A204.1 (cell line): ENCODE measurements around the gene TMEM19.

Experiments
- FAIRE-seq: peaks from 2 replicates; lab custom pipeline; 2012; peaks lifted over from hg19 to GRCh38; lab: Jason Lieb, UNC

Gene TMEM19

DNA sequence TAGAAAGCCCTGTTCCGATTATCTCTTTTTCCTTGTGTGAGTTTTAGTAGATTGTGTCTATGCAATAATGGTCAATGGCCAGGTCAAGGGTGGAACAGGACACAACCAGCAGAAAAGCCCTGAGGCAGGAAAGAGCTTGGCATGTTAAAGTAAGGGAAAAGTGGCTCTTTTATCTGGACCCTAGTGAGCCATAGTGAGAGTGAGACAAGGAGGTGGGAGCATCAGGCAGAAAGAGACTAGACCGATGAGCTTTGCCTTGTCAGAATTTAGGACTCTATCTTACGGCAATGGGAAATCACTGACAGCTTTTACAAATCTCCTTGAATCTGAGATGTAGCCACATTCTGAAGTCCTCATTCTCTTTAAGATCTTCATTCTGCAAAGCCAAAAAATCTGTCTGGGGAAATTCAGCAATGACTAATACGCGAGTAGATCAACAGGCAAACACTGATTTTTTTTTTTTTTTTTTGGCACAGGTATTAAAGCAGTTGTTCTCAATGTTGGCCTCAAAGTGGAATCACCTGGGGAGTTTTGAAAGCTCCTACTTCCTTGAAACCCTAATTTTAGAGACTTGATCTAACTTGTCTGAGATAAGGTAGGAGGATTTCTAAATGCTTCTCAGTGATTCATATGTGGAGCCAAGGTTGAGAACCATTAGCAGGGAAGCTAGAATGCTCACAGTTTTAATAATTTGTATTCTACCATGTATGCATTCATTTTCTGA is 33.9 kb downstream of the TMEM19 start:
- no peak for FAIRE-seq

- no peak for FAIRE-seq
Observed at GRCh38 chr12:71721783-71722505, 36.1 kb downstream of the TMEM19 start.

DNA sequence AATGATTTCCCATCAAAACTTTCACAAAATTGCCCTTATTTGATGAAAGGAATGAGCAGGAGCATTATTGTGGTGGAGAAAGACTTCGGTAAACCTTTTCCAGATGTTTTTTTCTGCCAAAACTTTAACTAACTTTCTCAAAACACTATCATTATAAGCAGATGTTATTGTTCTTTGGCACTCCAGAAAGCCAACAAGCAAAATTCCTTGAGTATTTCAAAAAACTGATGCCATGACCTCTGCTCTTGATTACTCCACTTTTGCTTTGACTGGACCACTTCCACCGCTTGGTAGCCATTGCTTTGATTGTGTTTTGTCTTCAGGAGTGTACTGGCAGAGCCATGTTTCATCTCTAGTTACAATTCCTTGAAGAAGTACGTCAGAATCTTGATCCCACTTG is 39.1 kb downstream of the TMEM19 start:
- FAIRE-seq = no peak

GRCh38 chr12:71726548-71726947 is 40.7 kb downstream of the TMEM19 start:
- FAIRE-seq = no peak

DNA sequence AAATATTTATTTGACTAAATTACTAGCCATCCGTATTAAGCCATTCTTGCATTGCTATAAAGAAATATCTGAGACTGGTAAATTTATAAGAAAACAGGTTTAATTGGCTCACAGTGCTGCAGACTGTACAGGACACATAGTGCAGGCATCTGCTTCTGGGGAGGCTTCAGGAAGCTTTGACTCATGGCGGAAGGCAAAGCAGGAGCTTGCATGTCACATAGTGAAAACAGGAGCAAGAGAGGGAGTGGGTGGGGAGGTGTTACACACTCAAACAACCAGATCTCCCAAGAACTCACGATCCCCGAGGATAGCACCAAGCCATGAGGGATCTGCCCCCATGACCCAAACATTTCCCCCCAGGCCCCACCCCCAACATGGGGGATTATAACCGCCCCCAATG is 42.1 kb downstream of the TMEM19 start:
- no peak for FAIRE-seq

DNA sequence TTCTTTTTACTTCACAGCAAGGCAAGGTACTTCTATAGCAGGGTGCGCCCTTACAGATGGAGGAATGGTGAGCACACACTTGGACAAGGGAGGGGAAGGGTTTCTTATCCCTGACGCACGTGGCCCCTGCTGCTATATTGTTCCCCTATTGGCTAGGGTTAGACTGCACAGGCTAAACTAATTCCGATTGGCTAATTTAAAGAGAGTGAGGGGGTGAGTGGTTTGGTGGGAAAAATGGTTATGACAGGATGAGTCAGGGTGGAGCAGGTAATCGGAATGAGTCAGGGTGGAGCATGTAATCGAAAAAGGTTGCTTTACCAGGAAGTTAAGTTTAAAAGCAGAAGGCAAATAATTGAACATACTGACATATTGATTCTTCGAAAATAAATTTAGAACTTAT is 45.1 kb downstream of the TMEM19 start:
- FAIRE-seq = no peak

DNA sequence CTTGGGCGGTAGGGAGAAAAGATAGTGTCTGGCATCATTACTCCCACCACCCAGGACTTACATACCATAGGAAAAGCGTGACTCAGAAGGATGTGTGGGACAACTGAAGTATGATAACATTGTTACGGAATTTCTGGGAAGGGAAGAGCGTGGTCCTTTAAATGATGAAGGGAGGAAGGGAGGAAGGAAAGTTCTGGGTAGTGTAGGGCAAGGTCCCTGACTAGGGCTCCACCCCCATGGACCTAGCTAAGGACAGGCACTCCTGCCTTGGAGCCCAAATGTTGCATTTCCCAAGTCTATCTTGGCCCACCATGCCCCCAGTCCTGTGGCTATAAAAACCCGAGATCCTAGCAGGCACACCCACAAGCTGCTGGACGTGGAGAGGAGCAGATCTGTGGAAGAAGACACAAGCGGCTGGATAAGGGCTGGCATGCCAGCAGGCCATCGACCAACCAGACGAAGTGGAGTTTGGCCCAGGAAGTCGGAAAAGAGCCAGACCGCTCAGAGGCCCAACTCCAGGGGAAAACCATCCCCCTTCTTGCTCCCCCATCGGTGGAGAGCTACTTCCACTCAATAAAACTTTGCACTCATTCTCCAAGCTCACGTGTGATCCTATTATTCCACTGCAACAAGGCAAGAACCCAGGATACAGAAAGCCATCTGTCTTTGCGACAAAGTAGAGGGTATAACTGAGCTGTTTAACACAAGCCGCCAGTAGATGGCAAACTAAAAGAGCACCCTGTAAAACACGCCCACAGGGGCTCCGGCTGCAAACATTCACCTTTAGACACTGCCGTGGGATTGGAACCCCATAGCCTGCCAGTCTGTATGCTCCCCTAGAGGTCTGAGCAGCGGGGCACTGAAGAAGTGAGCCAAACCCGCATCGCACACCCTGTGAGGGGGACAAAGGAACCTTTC is 45.8 kb downstream of the TMEM19 start:
- FAIRE-seq = no peak

DNA sequence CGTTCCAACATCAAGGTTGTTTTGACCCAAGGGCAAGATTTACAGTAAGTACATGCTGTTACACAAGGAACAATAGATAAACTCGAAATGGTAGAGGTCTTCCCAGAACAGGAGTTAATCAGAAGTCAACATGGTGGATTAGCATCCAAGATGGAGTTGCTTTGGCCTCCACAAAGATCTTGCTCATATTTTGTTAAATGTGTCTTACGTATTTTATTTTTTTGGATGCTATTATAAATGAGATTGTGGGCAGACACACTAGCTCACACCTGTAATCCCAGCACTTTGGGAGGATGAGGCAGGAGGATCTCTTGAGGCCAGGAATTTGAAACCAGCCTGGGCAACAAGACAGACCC is 46.5 kb downstream of the TMEM19 start:
- no peak for FAIRE-seq

GRCh38 chr12:71737197-71737596 is 51.3 kb downstream of the TMEM19 start:
- no peak for FAIRE-seq

DNA sequence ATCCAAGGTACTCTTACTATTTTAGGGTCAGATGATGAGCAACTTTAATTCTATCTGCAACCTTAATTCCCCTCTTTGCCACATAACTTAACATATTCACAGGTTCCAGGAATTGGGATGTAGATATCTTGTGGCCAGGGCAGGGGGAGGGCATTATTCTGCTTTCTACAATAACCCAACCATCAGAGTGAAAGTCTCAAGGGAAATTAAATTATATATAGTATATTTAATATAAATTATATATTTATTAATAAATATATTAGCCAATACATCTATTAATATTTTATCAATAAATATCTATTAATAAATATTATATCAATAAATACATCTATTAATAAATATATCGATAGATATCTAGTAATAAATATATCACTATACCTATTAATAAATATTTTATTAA is 57.1 kb downstream of the TMEM19 start:
- FAIRE-seq = no peak

GRCh38 chr12:71744522-71745300 is 58.8 kb downstream of the TMEM19 start:
- no peak for FAIRE-seq

- peak; percentile 97 for FAIRE-seq
Observed at GRCh38 chr12:71746974-71747611, 61.2 kb downstream of the TMEM19 start.

GRCh38 chr12:71748081-71748850 is 62.4 kb downstream of the TMEM19 start:
- FAIRE-seq = no peak

GRCh38 chr12:71749666-71750065 is 63.8 kb downstream of the TMEM19 start:
- no peak for FAIRE-seq

- no peak for FAIRE-seq
Observed at GRCh38 chr12:71752891-71753290, 67.0 kb downstream of the TMEM19 start.
